Neural progenitor cell (in vitro differentiated cells): ENCODE results near the gene LYRM4.

Experiments used
- EZH2 ChIP-seq: fragments of 200-600 bp; sonication (generic); IDR thresholded peaks from 2 replicates; pipeline ENCODE4 v1.6.1; 2017; ENCODE audit warnings: antibody characterized with exemption, mild to moderate bottlenecking, moderate library complexity
- EZH2phosphoT487 ChIP-seq: fragments of 200-600 bp; sonication (generic); IDR thresholded peaks from 2 replicates; pipeline ENCODE4 v1.6.1; 2017; ENCODE audit warnings: antibody characterized with exemption
- TF ChIP-seq, protein P1 (sequence below): fragments of 200-600 bp; sonication (generic); IDR thresholded peaks from 2 replicates; pipeline ENCODE4 v1.5.1; 2017; ENCODE audit warnings: antibody characterized with exemption, mild to moderate bottlenecking

DNA sequence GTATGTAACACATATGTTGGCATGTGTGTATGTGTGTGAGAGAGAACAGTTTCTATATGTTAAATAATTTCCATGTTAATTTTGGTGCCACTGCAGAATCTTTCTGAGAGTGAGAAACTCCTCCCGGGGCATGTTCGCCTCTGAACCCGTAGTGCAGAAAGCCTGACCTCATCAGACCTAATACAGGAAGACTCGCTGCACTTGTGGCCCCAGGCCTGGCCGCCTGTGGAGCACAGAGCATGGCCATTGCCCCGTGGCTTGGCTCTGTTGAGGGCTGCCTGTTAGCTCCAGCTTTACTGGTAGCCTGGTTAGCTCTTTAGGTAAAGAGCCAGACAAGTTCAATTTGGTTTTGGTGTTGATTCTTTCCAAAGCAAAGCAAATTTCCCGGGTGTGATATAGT, 26.0 kb upstream of the LYRM4 start:
- TF ChIP-seq, protein P1, sequence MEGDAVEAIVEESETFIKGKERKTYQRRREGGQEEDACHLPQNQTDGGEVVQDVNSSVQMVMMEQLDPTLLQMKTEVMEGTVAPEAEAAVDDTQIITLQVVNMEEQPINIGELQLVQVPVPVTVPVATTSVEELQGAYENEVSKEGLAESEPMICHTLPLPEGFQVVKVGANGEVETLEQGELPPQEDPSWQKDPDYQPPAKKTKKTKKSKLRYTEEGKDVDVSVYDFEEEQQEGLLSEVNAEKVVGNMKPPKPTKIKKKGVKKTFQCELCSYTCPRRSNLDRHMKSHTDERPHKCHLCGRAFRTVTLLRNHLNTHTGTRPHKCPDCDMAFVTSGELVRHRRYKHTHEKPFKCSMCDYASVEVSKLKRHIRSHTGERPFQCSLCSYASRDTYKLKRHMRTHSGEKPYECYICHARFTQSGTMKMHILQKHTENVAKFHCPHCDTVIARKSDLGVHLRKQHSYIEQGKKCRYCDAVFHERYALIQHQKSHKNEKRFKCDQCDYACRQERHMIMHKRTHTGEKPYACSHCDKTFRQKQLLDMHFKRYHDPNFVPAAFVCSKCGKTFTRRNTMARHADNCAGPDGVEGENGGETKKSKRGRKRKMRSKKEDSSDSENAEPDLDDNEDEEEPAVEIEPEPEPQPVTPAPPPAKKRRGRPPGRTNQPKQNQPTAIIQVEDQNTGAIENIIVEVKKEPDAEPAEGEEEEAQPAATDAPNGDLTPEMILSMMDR, result no peak
- TF ChIP-seq EZH2 (no peak), EZH2phosphoT487 (no peak)
